Gastroesophageal sphincter (tissue), 4 donors: ENCODE measurements around the gene SPO11. TPM values are rescaled to one million over a fixed set of nuclear protein-coding genes. Genes with fewer than 3 reads are reported as not detected.

Source experiments
- ATAC-seq: fragments of 150-250 bp; one replicate; pipeline ENCODE4 v1.9.1; 2016; ENCODE audit warnings: mild to moderate bottlenecking, moderate library complexity
- H3K27ac ChIP-seq, 4 donors: fragments of 200-600 bp; sonication (generic) in 3 of 4; 1 replicate in 3 of 4; 2 replicates in 1 of 4; pipeline ENCODE4 v1.5.1; 2016 to 2019
- H3K27me3 ChIP-seq: fragments of 200-600 bp; sonication (generic); one replicate; pipeline ENCODE4 v1.5.1; 2019
- H3K36me3 ChIP-seq, 2 donors: fragments of 200-600 bp; sonication (generic); one replicate each; pipeline ENCODE4 v1.5.1; 2019; ENCODE audit warnings: control low read depth in 1 of 2
- H3K4me1 ChIP-seq, 3 donors: fragments of 200-600 bp; sonication (generic); 1 replicate in 2 of 3; 2 replicates in 1 of 3; pipeline ENCODE4 v1.5.1; 2016 to 2019; ENCODE audit warnings: control low read depth in 2 of 3
- H3K4me3 ChIP-seq, 2 donors: fragments of 200-600 bp; sonication (generic); one replicate each; pipeline ENCODE4 v1.5.1; 2019; ENCODE audit warnings: mild to moderate bottlenecking in 1 of 2, moderate library complexity in 1 of 2
- H3K9me3 ChIP-seq, 3 donors: fragments of 200-600 bp; sonication (generic); one replicate each; pipeline ENCODE4 v1.5.1; 2017 to 2019; ENCODE audit warnings: control low read depth in 2 of 3
- EP300 ChIP-seq: sonication (generic); formaldehyde crosslinking; IDR thresholded peaks from one replicate; pipeline ENCODE4 v1.6.1; 2017; ENCODE audit warnings: antibody characterized with exemption, mild to moderate bottlenecking
- POLR2A ChIP-seq, 2 donors: fragments of 450-650 bp; IDR thresholded peaks; one replicate each; pipeline ENCODE4 v1.6.1; 2017; ENCODE audit warnings: antibody characterized with exemption in 2 of 2, mild to moderate bottlenecking in 2 of 2, moderate library complexity in 1 of 2
- POLR2AphosphoS5 ChIP-seq: sonication (generic); formaldehyde crosslinking; IDR thresholded peaks from one replicate; pipeline ENCODE4 v1.6.1; 2017; ENCODE audit warnings: antibody characterized with exemption
- WGBS, 2 donors: methylation state at CpG; one replicate each; pipeline ENCODE4 v1.1.5; 2018; ENCODE audit warnings: low coverage in 1 of 2; 5-methylcytosine and 5-hydroxymethylcytosine counted together
- total RNA-seq, 4 donors: library from RNA; depleted of rRNA; stranded (reverse); fragments of >200 nt; gene quantifications; one replicate each; pipeline ENCODE4 v1.1.0, GENCODE V29; 2016
- TF ChIP-seq, protein P1 (sequence below), 4 experiments: fragments of 200-600 bp in 2 of 4; fragments of 450-650 bp in 2 of 4; sonication (generic) in 1 of 4; IDR thresholded peaks; one replicate each; pipeline ENCODE4 v1.5.1; 2017 to 2019; ENCODE audit warnings: antibody characterized with exemption in 4 of 4, mild to moderate bottlenecking in 2 of 4, moderate library complexity in 2 of 4

The SPO11 gene
- total RNA-seq, 4 donors from 2014 or later, result not detected

DNA sequence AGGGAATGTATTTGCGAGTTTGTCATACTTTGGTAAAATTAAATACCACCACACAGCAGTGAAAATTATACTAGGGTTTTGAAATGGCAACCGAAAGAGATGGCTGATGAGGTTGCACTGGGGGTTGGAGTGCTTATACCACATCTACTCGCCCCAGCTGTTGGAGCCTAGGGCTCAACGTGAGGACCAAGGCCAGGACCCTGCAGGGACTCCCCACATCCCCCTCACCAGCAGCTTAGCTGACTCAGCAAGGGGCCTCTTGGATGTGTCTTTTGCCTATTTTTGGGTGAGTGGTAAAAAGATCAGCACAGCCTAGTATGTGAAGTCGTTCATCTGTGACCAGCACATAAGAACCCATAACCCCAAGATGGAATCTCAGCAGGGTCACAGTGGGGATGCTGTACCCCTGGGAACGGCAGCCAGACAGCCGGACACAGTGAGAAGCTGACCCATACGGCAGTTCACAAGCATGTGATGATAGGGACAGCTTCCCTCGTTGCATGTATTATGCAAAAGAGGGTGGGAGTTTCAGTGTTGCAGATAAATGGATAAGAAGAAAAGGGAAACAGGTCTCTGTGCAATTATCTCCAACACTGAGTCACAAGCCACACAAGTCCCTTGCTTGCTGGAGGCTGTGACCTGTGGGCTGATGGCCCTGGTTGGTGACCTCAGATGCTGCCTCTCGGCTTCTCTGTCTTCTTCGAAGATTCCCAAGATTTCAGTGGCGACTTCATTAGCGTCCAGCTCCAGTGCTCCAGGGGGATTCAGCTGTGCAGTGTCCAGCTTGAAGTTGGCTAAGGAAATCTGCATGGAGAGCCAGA is 20.9 kb upstream of the SPO11 start:
- Histone ChIP-seq H3K4me3 (no peak overlapping the region), H3K27me3 (peaks cover 5% of the 10 kb centered on the region), H3K36me3 (no peaks in the 10 kb centered on the region), H3K9me3 (no peaks in the 10 kb centered on the region), H3K4me1 (no peaks in the 10 kb centered on the region), H3K27ac (no peak overlapping the region)
- WGBS, 2 donors, result 54 to 66% methylated on average over 7 to 9 of the region's 13 CpGs
- TF ChIP-seq POLR2AphosphoS5 (no peak), POLR2A (IDR thresholded peaks at IDR 0.05) (no peak), EP300 (no peak)
- TF ChIP-seq, protein P1, sequence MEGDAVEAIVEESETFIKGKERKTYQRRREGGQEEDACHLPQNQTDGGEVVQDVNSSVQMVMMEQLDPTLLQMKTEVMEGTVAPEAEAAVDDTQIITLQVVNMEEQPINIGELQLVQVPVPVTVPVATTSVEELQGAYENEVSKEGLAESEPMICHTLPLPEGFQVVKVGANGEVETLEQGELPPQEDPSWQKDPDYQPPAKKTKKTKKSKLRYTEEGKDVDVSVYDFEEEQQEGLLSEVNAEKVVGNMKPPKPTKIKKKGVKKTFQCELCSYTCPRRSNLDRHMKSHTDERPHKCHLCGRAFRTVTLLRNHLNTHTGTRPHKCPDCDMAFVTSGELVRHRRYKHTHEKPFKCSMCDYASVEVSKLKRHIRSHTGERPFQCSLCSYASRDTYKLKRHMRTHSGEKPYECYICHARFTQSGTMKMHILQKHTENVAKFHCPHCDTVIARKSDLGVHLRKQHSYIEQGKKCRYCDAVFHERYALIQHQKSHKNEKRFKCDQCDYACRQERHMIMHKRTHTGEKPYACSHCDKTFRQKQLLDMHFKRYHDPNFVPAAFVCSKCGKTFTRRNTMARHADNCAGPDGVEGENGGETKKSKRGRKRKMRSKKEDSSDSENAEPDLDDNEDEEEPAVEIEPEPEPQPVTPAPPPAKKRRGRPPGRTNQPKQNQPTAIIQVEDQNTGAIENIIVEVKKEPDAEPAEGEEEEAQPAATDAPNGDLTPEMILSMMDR (IDR thresholded peaks at IDR 0.05), result no peak
- no peak for ATAC-seq

- peaks cover 12% of the 10 kb centered on the region for H3K27me3 ChIP-seq
- no peak for ATAC-seq
- H3K27ac ChIP-seq, result no peak overlapping the region
- H3K36me3 ChIP-seq, result no peaks in the 10 kb centered on the region
- no peaks in the 10 kb centered on the region for H3K9me3 ChIP-seq
- H3K4me1 ChIP-seq, result no peaks in the 10 kb centered on the region
- TF ChIP-seq EP300 (no peak), POLR2AphosphoS5 (no peak), POLR2A (IDR thresholded peaks at IDR 0.05) (no peak)
- TF ChIP-seq, protein P1 (IDR thresholded peaks at IDR 0.05), result no peak
- WGBS, 2 donors, result 60% methylated on average over 2 of the region's 9 CpGs; no CpG with 5 or more reads in 1 of the 2 donors
- no peak overlapping the region for H3K4me3 ChIP-seq
Measured at GRCh38 chr20:57309544-57310115, 20.0 kb upstream of the SPO11 start.

- no peaks in the 10 kb centered on the region for H3K9me3 ChIP-seq
- no peak for ATAC-seq
Measured at GRCh38 chr20:57310821-57311514, 18.6 kb upstream of the SPO11 start.

DNA sequence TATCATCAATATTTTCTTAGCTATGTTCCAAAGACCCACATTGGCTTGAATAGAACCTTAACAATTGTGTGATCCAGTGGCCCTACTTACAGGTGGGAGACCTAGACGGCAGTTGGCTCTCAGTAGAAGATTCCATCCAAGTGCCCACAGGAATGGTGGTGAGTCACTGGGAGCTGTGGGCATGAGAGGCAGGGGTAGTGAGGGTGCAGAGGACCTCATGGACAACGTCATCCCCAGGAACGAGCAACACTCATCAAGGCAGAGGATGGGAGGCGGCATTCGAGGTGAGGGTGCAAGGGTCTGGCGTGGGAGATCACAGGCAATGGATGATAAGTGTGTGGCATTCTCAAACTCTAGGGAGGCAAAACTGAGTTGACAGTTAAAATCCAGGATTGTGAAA is 17.5 kb upstream of the SPO11 start:
- H3K27me3 ChIP-seq, result peaks cover 22% of the 10 kb centered on the region
- no peak overlapping the region for H3K27ac ChIP-seq
- no peak for TF ChIP-seq POLR2A (IDR thresholded peaks at IDR 0.05)
- TF ChIP-seq, protein P1 (IDR thresholded peaks at IDR 0.05), result no peak
- TF ChIP-seq EP300, result no peak
- TF ChIP-seq POLR2AphosphoS5, result no peak
- WGBS, 2 donors, result 71 to 90% methylated on average over 1 to 5 of the region's 6 CpGs
- no peak overlapping the region for H3K4me3 ChIP-seq
- H3K36me3 ChIP-seq, result no peaks in the 10 kb centered on the region
- H3K9me3 ChIP-seq, result no peaks in the 10 kb centered on the region
- H3K4me1 ChIP-seq, result no peaks in the 10 kb centered on the region
- ATAC-seq, result no peak

More at GRCh38 chr20:57310821-57311514, 18.6 kb upstream of the SPO11 start:
- TF ChIP-seq POLR2AphosphoS5 (no peak), POLR2A (IDR thresholded peaks at IDR 0.05) (no peak)
- TF ChIP-seq, protein P1 (IDR thresholded peaks at IDR 0.05), result no peak
- Histone ChIP-seq H3K4me3 (no peak overlapping the region), H3K36me3 (no peaks in the 10 kb centered on the region), H3K27ac (no peak overlapping the region), H3K27me3 (peaks cover 22% of the 10 kb centered on the region), H3K4me1 (no peaks in the 10 kb centered on the region)
- 97% methylated on average over 3 to 6 of the region's 11 CpGs for WGBS, 2 donors
